RWPE1 (cell line): ENCODE results near the gene TENM4.

Experiments
- CTCF ChIA-PET: fragments of 350-600 bp; sonication (Branson Sonifier 250); formaldehyde crosslinking; extraction: SDS; loops from one replicate; lab custom pipeline; 2021; lab: Yijun Ruan, JAX
- POLR2A ChIA-PET: fragments of 400-600 bp; formaldehyde crosslinking; extraction: SDS; loops from one replicate; lab custom pipeline; 2020; ENCODE audit warnings: antibody characterized with exemption; ENCODE audit not compliant: low non-redundant PET; lab: Yijun Ruan, JAX
- DNase-seq: peaks from one replicate; pipeline ENCODE4 v3.0.0; 2012; ENCODE audit warnings: low spot score
- H3K27ac ChIP-seq: fragments of 450-650 bp; 2 replicates; pipeline ENCODE4 v1.5.1; 2017
- CTCF ChIP-seq: fragments of 450-650 bp; conservative IDR thresholded peaks from 2 replicates; pipeline ENCODE4 v1.5.1; 2017; ENCODE audit warnings: low read depth, mild to moderate bottlenecking

Gene TENM4

DNA sequence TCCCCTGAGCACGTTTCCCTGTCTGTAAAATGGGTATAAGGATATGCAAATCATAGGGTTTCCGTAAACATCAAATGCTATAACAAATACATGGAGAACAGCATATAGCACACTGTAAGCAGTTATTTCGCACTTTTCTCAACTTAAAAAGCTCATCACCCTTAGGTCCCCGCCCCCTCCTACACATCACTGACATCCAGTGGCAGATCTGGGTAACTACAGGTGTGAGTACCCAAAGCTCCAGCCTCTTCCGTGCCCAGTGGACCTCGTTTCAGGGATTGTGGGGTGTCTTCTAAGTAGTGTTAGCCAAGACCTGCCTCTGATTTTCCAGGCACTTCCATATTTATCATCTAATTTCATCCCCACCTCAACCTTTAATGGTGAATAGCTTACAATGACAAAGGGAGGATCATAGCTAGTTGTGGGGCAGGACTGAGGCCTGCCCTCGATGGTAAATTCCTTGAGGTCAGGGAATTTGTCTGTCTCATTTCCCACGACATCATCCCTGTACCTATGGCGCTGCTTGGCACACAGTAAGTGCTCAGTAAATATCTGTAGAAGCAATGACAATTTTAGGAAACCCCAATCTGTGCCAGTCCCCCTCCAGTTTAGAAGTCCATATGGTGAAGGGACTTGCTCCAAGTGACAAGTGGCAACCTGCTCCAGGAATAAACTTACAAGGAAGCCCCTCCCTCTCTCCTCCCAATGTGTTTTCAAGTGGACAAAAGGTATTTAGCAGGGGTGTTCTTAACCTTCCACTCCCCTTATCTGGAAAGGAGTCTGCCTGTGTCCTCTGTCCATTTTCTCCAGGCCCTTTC lies 340.5 kb downstream of the TENM4 start:
- DNase-seq: peak; percentile 76
- TF ChIP-seq CTCF: peak; percentile 63
- CTCF ChIA-PET: interaction anchor here (0.6 to 2.1 kb wide), 9 partner anchors 9 to 460 kb away, joined by 3 to 16 read pairs (median 3); no protein-coding TSS in a partner anchor
- POLR2A ChIA-PET: no interaction called here
- no peak overlapping the region for H3K27ac ChIP-seq

DNA sequence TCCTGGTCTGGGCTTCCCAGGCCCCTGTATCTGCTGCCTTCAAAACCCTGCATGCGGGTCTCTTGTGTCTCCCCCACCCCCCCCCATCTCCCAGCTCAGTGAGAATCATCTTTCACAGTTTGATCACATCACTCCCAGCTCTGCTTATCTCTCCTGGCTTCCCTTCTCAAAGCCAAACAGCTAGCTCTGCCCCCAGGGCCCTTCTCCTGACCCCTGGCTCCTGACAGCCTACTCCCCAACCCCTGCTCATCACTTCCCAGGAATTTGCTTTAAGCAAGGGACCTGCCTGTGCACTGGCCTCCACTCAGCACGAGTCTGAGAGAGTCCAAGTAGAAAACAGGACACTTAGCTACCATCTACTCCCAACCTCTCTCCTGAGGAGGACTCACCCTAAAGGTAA lies 342.7 kb downstream of the TENM4 start:
- POLR2A ChIA-PET: interaction anchor here (0.6 kb wide), 1 partner anchor 526 kb away, joined by 3 read pairs; no protein-coding TSS in a partner anchor
- CTCF ChIA-PET: no interaction called here
- DNase-seq: no peak
- no peak for TF ChIP-seq CTCF
- H3K27ac ChIP-seq: peak overlapping the region; percentile 54

DNA sequence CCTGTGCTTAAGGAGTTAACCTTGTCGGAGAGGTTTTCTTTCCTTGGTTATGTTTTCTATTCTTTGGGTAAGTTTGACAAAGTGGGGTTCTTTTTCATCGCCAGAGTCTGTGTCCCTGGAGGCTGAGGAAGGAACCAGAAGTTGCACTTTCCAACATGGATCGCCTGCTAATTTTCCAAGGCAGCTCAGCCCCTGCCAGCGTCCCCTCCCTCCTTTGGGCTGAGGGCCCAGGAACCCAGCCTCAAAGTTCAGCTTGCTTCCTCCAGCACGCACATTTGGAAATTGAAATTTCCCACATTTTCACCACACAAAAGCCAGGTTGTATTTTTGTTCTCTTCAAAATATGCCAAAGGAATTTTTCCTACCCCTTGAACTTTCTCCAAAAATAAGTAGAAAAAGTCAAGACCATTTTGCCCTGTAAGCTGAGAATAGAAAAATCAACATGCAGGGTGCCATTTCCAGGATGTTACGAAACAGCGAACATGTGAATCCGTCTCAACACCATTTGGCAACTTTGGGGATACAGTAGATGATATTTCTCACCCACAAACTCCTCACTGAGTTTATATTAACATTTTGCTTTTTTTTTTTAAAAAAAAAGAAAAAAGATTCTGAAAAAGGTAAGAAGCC lies 343.5 kb downstream of the TENM4 start:
- peak overlapping the region; percentile 71 for H3K27ac ChIP-seq
- TF ChIP-seq CTCF: no peak
- ChIA-PET POLR2A (interaction anchor here (0.6 kb wide), 1 partner anchor 295 kb away, joined by 3 read pairs; no protein-coding TSS in a partner anchor), CTCF (interaction anchor here (0.7 kb wide), 1 partner anchor 675 kb away, joined by 5 read pairs; no protein-coding TSS in a partner anchor)
- DNase-seq: no peak

DNA sequence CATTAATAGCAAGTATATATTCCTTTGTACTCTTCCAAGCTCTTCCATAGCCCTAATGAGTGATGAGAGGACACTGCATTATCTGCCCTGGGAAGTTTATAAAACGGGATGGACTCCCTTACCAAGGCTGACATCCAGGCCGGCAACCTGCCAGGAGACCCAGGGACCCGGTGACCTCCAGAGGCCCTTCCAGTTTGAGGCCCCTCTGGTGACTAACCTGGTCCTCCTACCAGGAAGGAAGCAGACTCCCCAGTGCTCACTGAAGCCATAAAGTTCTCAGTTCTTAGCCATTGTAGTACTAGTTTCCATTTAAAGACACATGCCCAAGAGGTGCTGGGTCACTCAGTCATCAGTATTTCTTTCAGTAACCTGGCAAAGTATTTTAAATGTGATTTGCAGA lies 345.4 kb downstream of the TENM4 start:
- ChIA-PET CTCF (no interaction called here), POLR2A (no interaction called here)
- TF ChIP-seq CTCF: no peak
- H3K27ac ChIP-seq: no peak overlapping the region
- DNase-seq: no peak

DNA sequence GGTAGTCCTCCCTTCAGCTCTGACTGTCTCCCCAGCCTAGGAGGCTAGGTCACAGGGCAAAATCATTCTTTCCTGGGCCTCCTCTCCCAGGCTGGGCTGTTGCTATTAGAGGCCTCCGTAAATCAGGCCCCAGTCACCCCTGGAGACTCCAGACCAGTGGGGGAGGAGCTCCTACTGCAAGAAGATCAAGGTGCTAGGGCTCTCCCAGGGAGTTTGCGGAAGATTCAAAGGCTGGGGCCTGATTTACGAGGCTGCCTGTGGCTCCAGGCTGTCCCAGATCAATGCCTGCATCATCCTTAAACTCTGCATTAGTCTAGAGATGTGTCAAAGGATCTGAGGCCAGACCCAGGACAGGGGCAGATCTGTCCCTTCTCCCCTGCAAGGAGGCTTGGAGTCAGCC lies 346.2 kb downstream of the TENM4 start:
- POLR2A ChIA-PET: no interaction called here
- H3K27ac ChIP-seq: 0 out of 2 replicates have a peak overlapping the region, but pooled peaks have one; percentile 2
- DNase-seq: no peak
- CTCF ChIA-PET: interaction anchor here (0.6 kb wide), 1 partner anchor 449 kb away, joined by 3 read pairs; no protein-coding TSS in a partner anchor
- no peak for TF ChIP-seq CTCF

DNA sequence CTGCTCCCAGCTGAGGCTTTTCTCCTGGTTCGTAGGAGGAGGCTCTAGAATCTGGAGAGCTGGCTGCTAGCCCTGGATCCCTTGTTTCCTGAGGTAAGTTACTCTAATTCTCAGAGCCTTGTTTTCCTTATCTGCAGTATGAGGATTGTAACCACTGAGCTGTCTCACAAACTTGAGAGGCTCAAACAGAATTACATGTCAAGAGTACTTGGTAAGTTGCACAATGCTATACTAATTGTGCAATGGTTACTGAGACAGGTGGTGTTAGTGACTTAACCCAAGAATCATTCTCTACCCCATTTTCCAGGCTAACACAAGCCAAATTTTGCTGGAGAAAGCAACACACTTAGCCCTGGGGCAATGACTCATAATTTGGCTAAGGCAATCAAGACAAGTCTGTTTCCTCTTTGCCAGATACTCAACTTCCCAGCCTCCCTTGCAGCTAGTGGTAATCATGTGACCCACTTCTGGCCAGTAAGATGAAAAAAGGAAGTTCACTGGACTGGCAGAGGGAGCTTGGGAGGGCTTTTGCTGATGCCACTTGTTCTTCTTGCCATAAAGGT lies 348.0 kb downstream of the TENM4 start:
- H3K27ac ChIP-seq: peak overlapping the region; percentile 85
- ChIA-PET CTCF (no interaction called here), POLR2A (no interaction called here)
- DNase-seq: peak; percentile 94
- no peak for TF ChIP-seq CTCF
